Neural cell (in vitro differentiated cells): ENCODE measurements around the gene TNPO2. TPM values are rescaled to one million over a fixed set of nuclear protein-coding genes. Genes with fewer than 3 reads are reported as not detected.

ENCODE experiments used
- H2AFZ ChIP-seq: fragments of 200-600, 300-800 bp; sonication (generic), shearing (Covaris generic); 2 replicates; pipeline ENCODE4 v1.6.0; 2014; ENCODE audit warnings: low read depth, mild to moderate bottlenecking, antibody characterized with exemption, low read length, moderate library complexity
- H3F3A ChIP-seq: fragments of 200-600 bp; shearing (Covaris generic); 2 replicates; pipeline ENCODE4 v1.6.1; 2016; ENCODE audit warnings: mild to moderate bottlenecking, moderate library complexity, mixed read lengths, antibody characterized with exemption, low read length; ENCODE audit not compliant: insufficient read depth, poor library complexity, severe bottlenecking
- H3K27ac ChIP-seq: fragments of 200-600, 300-800 bp; sonication (generic), shearing (Covaris generic); 2 replicates; pipeline ENCODE4 v1.5.1; 2014; ENCODE audit warnings: mild to moderate bottlenecking, low read length, moderate library complexity
- H3K27me3 ChIP-seq: fragments of 300-800, 200-600 bp; sonication (generic), shearing (Covaris generic); 2 replicates; pipeline ENCODE4 v1.6.0; 2014; ENCODE audit warnings: mild to moderate bottlenecking, low read depth, low read length, moderate library complexity; ENCODE audit not compliant: insufficient read depth
- H3K36me3 ChIP-seq: fragments of 300-800, 200-600 bp; sonication (generic), shearing (Covaris generic); 2 replicates; pipeline ENCODE4 v1.5.1; 2014; ENCODE audit warnings: mild to moderate bottlenecking, antibody characterized with exemption, low read length, moderate library complexity; ENCODE audit not compliant: insufficient read depth
- H3K4me2 ChIP-seq: fragments of 300-800, 200-600 bp; sonication (generic), shearing (Covaris generic); 2 replicates; pipeline ENCODE4 v1.6.0; 2014; ENCODE audit warnings: mild to moderate bottlenecking, low read length
- H3K4me3 ChIP-seq: fragments of 300-800, 200-600 bp; sonication (generic), shearing (Covaris generic); 2 replicates; pipeline ENCODE4 v1.5.1; 2014; ENCODE audit warnings: mild to moderate bottlenecking, low read length, moderate library complexity
- H3K79me2 ChIP-seq: fragments of 200-600 bp; shearing (Covaris generic); replicated peaks from 2 replicates; pipeline ENCODE4 v1.6.0; 2014; ENCODE audit warnings: mild to moderate bottlenecking, low read length, moderate library complexity; ENCODE audit not compliant: insufficient read depth
- H3K9ac ChIP-seq: fragments of 300-800, 200-600 bp; sonication (generic), shearing (Covaris generic); 2 replicates; pipeline ENCODE4 v1.6.1; 2016; ENCODE audit warnings: mild to moderate bottlenecking, low read length, mixed read lengths
- H3K9me2 ChIP-seq: fragments of 200-600 bp; shearing (Covaris generic); 2 replicates; pipeline ENCODE4 v1.6.1; 2016; ENCODE audit warnings: mild to moderate bottlenecking, low read length, mixed read lengths; ENCODE audit not compliant: insufficient read depth
- H3K9me3 ChIP-seq: fragments of 200-600, 300-800 bp; sonication (generic), shearing (Covaris generic); 2 replicates; pipeline ENCODE4 v1.6.1; 2016; ENCODE audit warnings: mild to moderate bottlenecking, mixed run types, low read length, moderate library complexity, mixed read lengths
- H4K20me1 ChIP-seq: fragments of 200-600 bp; shearing (Covaris generic); 2 replicates; pipeline ENCODE4 v1.6.1; 2016; ENCODE audit warnings: mild to moderate bottlenecking, mixed run types; ENCODE audit not compliant: insufficient read depth
- EP300 ChIP-seq: fragments of 450-650 bp; conservative IDR thresholded peaks from 2 replicates; pipeline ENCODE4 v1.6.1; 2014; ENCODE audit warnings: antibody characterized with exemption, mild to moderate bottlenecking, moderate library complexity; ENCODE audit not compliant: poor library complexity, severe bottlenecking
- EZH2 ChIP-seq: fragments of 200-600, 300-800 bp; shearing (Covaris generic), sonication (generic); IDR thresholded peaks from 2 replicates; pipeline ENCODE4 v1.6.1; 2014; ENCODE audit warnings: antibody characterized with exemption, low read length, borderline replicate concordance, mild to moderate bottlenecking; ENCODE audit not compliant: insufficient read depth, poor library complexity, severe bottlenecking
- MXI1 ChIP-seq: fragments of 450-650 bp; conservative IDR thresholded peaks from 2 replicates; pipeline ENCODE4 v1.6.1; 2014; ENCODE audit warnings: antibody characterized with exemption, mild to moderate bottlenecking; ENCODE audit not compliant: poor library complexity, severe bottlenecking
- POLR2AphosphoS5 ChIP-seq: IDR thresholded peaks from 2 replicates; pipeline ENCODE4 v1.6.1; 2012
- RAD21 ChIP-seq: fragments of 450-650 bp; conservative IDR thresholded peaks from 2 replicates; pipeline ENCODE4 v1.6.1; 2014; ENCODE audit warnings: antibody characterized with exemption, mild to moderate bottlenecking, moderate library complexity
- SMC3 ChIP-seq: fragments of 450-650 bp; conservative IDR thresholded peaks from 2 replicates; pipeline ENCODE4 v1.6.1; 2014; ENCODE audit warnings: antibody characterized with exemption, mild to moderate bottlenecking, moderate library complexity; ENCODE audit not compliant: poor library complexity
- TAF1 ChIP-seq: IDR thresholded peaks from 2 replicates; pipeline ENCODE4 v1.6.1; 2012; ENCODE audit warnings: low read depth
- polyA plus RNA-seq: library from polyadenylated mRNA; depleted of rRNA; stranded (reverse); fragments of >200 nt; gene quantifications from 2 replicates; pipeline ENCODE4 v1.2.3, GENCODE V29; 2014
- TF ChIP-seq, protein P1 (sequence below): fragments of 450-650 bp; IDR thresholded peaks from 2 replicates; pipeline ENCODE4 v1.5.1; 2014; ENCODE audit warnings: antibody characterized with exemption, mild to moderate bottlenecking, moderate library complexity; ENCODE audit not compliant: poor library complexity, severe bottlenecking
- TF ChIP-seq, protein P2 (sequence below): IDR thresholded peaks from 2 replicates; pipeline ENCODE4 v1.6.1; 2012; ENCODE audit warnings: borderline replicate concordance

TNPO2 gene
- polyA plus RNA-seq, 1 donor from 2014 or later, result 98.6 TPM

DNA sequence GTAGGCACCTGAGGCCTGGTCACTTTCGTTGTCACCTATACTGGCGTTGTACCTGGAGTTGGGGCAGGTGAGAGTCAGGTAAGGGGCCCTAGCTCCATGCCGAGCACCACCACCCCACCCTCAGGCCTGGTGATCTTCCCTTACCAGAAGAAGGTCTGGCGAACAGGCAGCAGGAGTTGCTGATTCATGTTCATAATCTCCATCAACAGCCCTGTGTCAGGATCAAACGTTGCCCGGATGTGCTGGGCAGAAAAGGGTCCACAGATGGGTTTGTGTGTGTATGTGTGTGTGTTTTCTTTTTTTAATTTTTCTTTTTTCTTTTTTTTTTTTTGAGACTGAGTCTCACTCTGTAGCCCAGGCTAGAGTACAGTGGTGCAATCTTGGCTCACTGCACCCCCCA is 71.5 kb downstream of the TNPO2 start:
- Histone ChIP-seq H3K9me3 (no peaks in the 10 kb centered on the region), H3K9me2 (no peaks in the 10 kb centered on the region), H4K20me1 (no peaks in the 10 kb centered on the region), H3K4me2 (no peak overlapping the region), H3K27me3 (no peaks in the 10 kb centered on the region), H3K36me3 (no peaks in the 10 kb centered on the region), H2AFZ (no peak overlapping the region), H3K79me2 (no peaks in the 10 kb centered on the region), H3F3A (no peaks in the 10 kb centered on the region), H3K4me3 (no peak overlapping the region), H3K27ac (no peak overlapping the region), H3K9ac (no peak overlapping the region)
- TF ChIP-seq, protein P1, sequence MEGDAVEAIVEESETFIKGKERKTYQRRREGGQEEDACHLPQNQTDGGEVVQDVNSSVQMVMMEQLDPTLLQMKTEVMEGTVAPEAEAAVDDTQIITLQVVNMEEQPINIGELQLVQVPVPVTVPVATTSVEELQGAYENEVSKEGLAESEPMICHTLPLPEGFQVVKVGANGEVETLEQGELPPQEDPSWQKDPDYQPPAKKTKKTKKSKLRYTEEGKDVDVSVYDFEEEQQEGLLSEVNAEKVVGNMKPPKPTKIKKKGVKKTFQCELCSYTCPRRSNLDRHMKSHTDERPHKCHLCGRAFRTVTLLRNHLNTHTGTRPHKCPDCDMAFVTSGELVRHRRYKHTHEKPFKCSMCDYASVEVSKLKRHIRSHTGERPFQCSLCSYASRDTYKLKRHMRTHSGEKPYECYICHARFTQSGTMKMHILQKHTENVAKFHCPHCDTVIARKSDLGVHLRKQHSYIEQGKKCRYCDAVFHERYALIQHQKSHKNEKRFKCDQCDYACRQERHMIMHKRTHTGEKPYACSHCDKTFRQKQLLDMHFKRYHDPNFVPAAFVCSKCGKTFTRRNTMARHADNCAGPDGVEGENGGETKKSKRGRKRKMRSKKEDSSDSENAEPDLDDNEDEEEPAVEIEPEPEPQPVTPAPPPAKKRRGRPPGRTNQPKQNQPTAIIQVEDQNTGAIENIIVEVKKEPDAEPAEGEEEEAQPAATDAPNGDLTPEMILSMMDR, result no peak
- TF ChIP-seq MXI1, result no peak
- no peak for TF ChIP-seq POLR2AphosphoS5
- TF ChIP-seq, protein P2, sequence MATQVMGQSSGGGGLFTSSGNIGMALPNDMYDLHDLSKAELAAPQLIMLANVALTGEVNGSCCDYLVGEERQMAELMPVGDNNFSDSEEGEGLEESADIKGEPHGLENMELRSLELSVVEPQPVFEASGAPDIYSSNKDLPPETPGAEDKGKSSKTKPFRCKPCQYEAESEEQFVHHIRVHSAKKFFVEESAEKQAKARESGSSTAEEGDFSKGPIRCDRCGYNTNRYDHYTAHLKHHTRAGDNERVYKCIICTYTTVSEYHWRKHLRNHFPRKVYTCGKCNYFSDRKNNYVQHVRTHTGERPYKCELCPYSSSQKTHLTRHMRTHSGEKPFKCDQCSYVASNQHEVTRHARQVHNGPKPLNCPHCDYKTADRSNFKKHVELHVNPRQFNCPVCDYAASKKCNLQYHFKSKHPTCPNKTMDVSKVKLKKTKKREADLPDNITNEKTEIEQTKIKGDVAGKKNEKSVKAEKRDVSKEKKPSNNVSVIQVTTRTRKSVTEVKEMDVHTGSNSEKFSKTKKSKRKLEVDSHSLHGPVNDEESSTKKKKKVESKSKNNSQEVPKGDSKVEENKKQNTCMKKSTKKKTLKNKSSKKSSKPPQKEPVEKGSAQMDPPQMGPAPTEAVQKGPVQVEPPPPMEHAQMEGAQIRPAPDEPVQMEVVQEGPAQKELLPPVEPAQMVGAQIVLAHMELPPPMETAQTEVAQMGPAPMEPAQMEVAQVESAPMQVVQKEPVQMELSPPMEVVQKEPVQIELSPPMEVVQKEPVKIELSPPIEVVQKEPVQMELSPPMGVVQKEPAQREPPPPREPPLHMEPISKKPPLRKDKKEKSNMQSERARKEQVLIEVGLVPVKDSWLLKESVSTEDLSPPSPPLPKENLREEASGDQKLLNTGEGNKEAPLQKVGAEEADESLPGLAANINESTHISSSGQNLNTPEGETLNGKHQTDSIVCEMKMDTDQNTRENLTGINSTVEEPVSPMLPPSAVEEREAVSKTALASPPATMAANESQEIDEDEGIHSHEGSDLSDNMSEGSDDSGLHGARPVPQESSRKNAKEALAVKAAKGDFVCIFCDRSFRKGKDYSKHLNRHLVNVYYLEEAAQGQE, result no peak
- no peak for TF ChIP-seq RAD21
- TF ChIP-seq SMC3, result no peak
- TF ChIP-seq EP300, result no peak
- TF ChIP-seq TAF1, result no peak
- no peak for TF ChIP-seq EZH2

DNA sequence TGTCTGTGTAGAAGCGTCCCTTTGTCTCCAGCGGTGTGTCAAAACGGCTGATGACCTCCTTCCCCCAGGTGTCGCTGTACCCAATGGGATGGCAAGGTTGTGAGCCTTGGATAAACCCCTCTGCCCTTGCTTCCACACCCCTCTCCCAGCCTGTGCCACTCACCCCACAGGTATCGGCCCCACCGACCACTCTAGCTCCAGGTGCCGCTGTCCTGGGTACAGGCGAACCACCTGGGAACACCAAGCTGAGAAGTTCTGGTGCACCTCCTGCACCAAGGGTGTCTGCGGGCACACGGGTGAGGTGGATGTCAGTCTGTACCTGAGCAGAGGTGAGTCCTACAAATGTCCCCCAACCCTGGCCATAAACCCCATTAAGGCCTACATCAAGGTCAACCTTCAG is 73.8 kb downstream of the TNPO2 start:
- Histone ChIP-seq H3K36me3 (no peaks in the 10 kb centered on the region), H3K9ac (no peak overlapping the region), H3F3A (no peaks in the 10 kb centered on the region), H3K9me3 (no peaks in the 10 kb centered on the region), H2AFZ (no peak overlapping the region), H3K4me2 (no peak overlapping the region), H3K79me2 (no peaks in the 10 kb centered on the region), H3K27ac (no peak overlapping the region), H3K9me2 (no peaks in the 10 kb centered on the region), H3K27me3 (no peaks in the 10 kb centered on the region), H4K20me1 (no peaks in the 10 kb centered on the region), H3K4me3 (no peak overlapping the region)
- TF ChIP-seq TAF1 (no peak), MXI1 (no peak), RAD21 (no peak), POLR2AphosphoS5 (no peak), SMC3 (no peak), EP300 (no peak), EZH2 (no peak)
- TF ChIP-seq, protein P2, result no peak
- TF ChIP-seq, protein P1, result no peak
